ENCODE results near the gene EXOC2.
"Not testable (repeated sequence)": the region's sequence is repeated elsewhere in the genome, so short reads cannot be mapped to it uniquely, and the experiment has no call there.

EXOC2 gene

DNA sequence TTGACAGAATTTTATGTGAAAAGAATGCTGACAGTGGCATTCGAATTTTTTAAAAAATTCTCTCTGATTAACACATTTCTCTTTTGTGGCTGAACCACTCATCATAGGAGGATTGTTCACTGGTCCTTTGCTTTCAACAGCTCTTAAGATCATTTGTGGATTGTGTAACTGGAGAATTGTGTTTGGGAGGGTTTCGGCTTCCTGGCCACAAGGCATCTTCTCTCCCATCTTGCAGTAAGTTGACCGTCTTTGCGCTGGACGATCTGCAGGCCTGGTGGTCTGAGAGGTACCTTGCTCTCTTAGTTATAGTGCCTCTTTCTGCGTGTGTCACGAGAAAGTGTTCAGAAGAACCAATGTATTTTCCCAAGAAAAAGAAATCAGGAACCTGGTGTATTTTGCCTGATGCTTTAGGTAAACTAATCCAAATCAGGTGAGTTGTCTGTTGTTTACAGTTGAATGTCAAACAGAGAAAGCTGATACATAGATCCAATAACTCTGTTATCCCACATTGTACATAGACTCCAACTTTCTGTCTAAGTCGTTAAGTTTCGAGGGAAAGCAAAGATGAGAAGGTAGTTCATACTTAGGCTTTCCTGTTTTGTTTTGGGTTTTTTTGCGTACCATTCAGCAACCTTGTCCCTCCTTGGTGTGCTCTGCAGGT is 14.8 kb upstream of the EXOC2 start:
- Histone ChIP-seq H3K9ac (ENCODE audit: low read length) (no peak overlapping the region), H3K36me3 (ENCODE audit: control insufficient read depth, insufficient read depth, low read length) (no peaks in the 10 kb centered on the region), H3K27ac (ENCODE audit: low read depth, low read length) (no peak overlapping the region), H3K4me1 (ENCODE audit: control insufficient read depth, insufficient read depth, low read length) (peaks cover 28% of the 10 kb centered on the region), H3K9me3 (ENCODE audit: control insufficient read depth, insufficient read depth, low read depth, low read length) (no peaks in the 10 kb centered on the region), H3K27me3 (ENCODE audit: control insufficient read depth, insufficient read depth, low read length) (peaks cover 12% of the 10 kb centered on the region), H3K4me3 (ENCODE audit: low read depth, low read length) (no peak overlapping the region)

DNA sequence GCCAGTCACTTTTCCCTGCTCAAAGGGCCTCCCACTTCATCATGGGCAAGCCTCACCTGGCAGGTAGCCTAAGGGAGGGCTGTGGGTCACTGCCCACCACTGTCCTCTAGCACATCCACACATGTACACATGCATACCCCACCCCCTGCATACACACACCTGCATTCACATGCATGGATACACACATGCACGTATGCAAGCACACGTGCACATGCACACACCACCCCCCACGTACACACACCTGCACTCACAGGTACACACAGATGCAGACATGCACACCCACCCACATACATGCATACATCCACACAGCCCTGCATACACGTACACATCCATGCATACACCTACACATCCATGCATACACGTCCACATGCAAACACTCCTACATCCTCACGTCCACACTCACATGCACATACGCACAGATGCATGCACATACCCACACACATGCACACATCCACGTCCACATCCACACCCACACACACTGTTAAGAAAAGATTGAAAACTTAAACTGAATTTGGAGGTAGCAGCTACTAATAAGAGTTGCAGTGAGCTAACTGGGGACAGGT is 14.0 kb upstream of the EXOC2 start:
- Histone ChIP-seq H3K9me3 (ENCODE audit: control insufficient read depth, insufficient read depth, low read depth, low read length) (no peaks in the 10 kb centered on the region), H3K4me1 (ENCODE audit: control insufficient read depth, insufficient read depth, low read length) (peaks cover 32% of the 10 kb centered on the region), H3K9ac (ENCODE audit: low read length) (no peak overlapping the region), H3K27ac (ENCODE audit: low read depth, low read length) (no peak overlapping the region), H3K36me3 (ENCODE audit: control insufficient read depth, insufficient read depth, low read length) (no peaks in the 10 kb centered on the region), H3K27me3 (ENCODE audit: control insufficient read depth, insufficient read depth, low read length) (peaks cover 12% of the 10 kb centered on the region), H3K4me3 (ENCODE audit: low read depth, low read length) (no peak overlapping the region)

DNA sequence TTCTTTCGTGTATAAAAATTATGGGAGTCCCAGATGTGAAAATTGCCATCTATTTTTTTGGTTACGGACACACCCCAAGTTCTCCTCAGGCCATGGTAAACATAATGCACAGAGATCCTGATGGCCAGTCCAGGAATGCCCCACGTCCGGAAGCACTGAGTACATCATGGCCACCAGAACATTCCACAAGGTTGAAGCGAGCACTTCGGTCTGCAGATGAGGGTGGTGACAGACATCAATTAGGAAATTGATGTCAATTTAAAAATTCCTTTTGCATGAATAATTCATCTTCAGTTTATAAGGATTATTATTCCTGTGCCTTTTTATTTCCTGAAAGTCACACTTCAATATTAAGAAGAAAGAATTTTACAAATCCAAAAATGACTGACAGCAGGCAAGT is 13.2 kb upstream of the EXOC2 start:
- Histone ChIP-seq H3K9me3 (ENCODE audit: control insufficient read depth, insufficient read depth, low read depth, low read length) (no peaks in the 10 kb centered on the region), H3K4me3 (ENCODE audit: low read depth, low read length) (no peak overlapping the region), H3K36me3 (ENCODE audit: control insufficient read depth, insufficient read depth, low read length) (no peaks in the 10 kb centered on the region), H3K27ac (ENCODE audit: low read depth, low read length) (no peak overlapping the region), H3K9ac (ENCODE audit: low read length) (no peak overlapping the region), H3K4me1 (ENCODE audit: control insufficient read depth, insufficient read depth, low read length) (peaks cover 34% of the 10 kb centered on the region), H3K27me3 (ENCODE audit: control insufficient read depth, insufficient read depth, low read length) (peaks cover 6% of the 10 kb centered on the region; the same call in 1 of the 2 replicates)

DNA sequence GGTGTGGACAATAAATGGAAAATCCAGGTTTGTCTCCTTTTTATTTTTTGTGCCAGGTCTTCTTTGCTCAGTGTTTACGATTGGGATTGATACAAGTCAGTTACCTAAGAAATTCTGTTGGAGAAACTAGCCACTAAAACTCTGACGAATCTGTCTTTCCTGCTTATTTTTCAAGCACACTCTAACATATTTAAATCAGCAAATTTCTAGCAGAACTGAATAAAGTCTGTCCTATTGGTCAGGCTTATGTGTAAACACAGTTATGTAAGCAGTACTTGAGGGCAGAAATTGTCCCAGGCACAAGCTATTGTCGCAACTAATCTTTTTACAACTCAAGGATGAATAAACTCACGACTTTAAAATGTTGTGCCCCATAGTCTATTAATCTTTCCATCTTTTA is 12.1 kb upstream of the EXOC2 start:
- Histone ChIP-seq H3K27ac (ENCODE audit: low read depth, low read length) (no peak overlapping the region), H3K4me1 (ENCODE audit: control insufficient read depth, insufficient read depth, low read length) (peaks cover 34% of the 10 kb centered on the region), H3K9ac (ENCODE audit: low read length) (no peak overlapping the region), H3K36me3 (ENCODE audit: control insufficient read depth, insufficient read depth, low read length) (no peaks in the 10 kb centered on the region), H3K9me3 (ENCODE audit: control insufficient read depth, insufficient read depth, low read depth, low read length) (no peaks in the 10 kb centered on the region), H3K4me3 (ENCODE audit: low read depth, low read length) (no peak overlapping the region), H3K27me3 (ENCODE audit: control insufficient read depth, insufficient read depth, low read length) (no peaks in the 10 kb centered on the region)

DNA sequence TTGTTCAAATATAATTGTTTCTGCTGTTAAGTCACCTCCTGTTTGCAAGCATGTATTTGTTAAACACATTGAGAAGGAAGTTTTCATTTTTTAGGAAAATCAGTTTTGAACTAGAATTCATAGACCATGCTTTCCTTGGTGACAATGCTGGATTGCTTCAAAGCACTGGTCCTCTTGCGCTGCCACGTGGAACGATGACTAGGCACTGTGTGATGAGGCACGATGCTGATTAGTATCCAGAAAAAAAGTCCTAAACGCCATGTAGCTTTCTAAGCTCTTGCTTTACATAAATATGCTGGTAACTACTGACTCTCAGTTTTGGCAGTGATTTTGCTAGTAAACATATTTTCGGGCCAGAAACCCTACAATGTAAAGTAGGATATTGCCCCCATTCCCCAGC is 11.1 kb upstream of the EXOC2 start:
- H3K27ac ChIP-seq (ENCODE audit: low read depth, low read length), result no peak overlapping the region
- peaks cover 34% of the 10 kb centered on the region for H3K4me1 ChIP-seq (ENCODE audit: control insufficient read depth, insufficient read depth, low read length)
- H3K9me3 ChIP-seq (ENCODE audit: control insufficient read depth, insufficient read depth, low read depth, low read length), result no peaks in the 10 kb centered on the region
- no peak overlapping the region for H3K4me3 ChIP-seq (ENCODE audit: low read depth, low read length)
- no peak overlapping the region for H3K9ac ChIP-seq (ENCODE audit: low read length)
- H3K27me3 ChIP-seq (ENCODE audit: control insufficient read depth, insufficient read depth, low read length), result no peaks in the 10 kb centered on the region
- H3K36me3 ChIP-seq (ENCODE audit: control insufficient read depth, insufficient read depth, low read length), result no peaks in the 10 kb centered on the region

DNA sequence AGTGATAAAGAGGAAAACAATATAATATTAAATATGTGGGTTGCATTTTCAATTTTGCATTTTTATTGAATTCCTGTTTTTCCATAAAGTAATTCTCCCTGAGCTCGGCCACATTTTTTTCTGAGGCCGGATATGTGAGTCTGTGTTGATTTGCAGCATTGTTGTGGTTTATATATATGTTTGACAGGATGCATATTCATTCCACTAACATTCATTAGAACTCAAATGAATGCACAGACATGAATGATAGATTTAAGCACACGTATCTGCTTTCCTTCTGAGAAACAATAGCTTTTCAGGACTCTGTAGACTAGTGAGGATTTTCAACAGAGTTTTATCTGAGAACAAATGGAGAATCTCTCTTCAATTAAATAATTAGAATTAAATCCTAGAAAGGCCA is 10.6 kb upstream of the EXOC2 start:
- no peak overlapping the region for H3K27ac ChIP-seq (ENCODE audit: low read depth, low read length)
- peaks cover 34% of the 10 kb centered on the region for H3K4me1 ChIP-seq (ENCODE audit: control insufficient read depth, insufficient read depth, low read length)
- no peak overlapping the region for H3K4me3 ChIP-seq (ENCODE audit: low read depth, low read length)
- no peaks in the 10 kb centered on the region for H3K9me3 ChIP-seq (ENCODE audit: control insufficient read depth, insufficient read depth, low read depth, low read length)
- no peaks in the 10 kb centered on the region for H3K36me3 ChIP-seq (ENCODE audit: control insufficient read depth, insufficient read depth, low read length)
- no peak overlapping the region for H3K9ac ChIP-seq (ENCODE audit: low read length)
- no peaks in the 10 kb centered on the region for H3K27me3 ChIP-seq (ENCODE audit: control insufficient read depth, insufficient read depth, low read length)

DNA sequence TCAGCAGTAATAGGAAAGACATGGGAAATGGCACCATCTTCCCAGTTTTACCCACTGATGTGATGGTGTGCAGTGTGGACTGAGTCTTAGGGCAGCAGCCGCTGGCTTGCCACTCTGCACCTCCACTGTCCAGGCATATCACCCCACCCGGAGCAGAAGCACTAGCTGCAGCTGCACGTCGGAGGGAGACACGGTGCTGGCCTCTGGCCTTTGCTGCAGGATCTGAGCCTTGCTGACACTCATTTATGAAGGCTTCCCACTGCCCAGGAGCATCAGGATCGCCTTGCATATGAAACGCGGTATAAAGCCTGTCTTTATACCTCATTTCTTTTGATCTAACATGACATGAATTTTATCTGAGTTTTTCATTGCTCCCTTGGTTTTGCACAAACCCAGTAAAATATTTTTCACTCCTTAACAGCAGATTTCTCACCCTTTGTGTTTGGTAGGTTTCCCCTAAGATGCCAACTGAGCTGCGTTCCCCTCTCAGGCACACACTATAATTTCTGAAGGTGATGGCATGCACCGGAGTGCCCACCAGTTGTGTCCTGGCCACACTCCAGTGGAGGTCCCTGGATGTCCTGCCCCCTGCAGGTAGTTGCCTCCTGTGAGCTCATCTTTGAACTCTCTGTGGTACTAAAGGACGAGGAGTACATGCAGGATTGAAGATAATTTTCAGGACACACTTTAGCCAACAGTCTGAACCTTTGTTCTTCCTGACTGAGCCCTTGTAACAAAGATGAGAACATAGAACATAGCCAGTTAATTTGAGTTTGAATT is 9.0 kb upstream of the EXOC2 start:
- no peaks in the 10 kb centered on the region for H3K27me3 ChIP-seq (ENCODE audit: control insufficient read depth, insufficient read depth, low read length)
- H3K36me3 ChIP-seq (ENCODE audit: control insufficient read depth, insufficient read depth, low read length), result no peaks in the 10 kb centered on the region
- no peaks in the 10 kb centered on the region for H3K9me3 ChIP-seq (ENCODE audit: control insufficient read depth, insufficient read depth, low read depth, low read length)
- no peak overlapping the region for H3K4me3 ChIP-seq (ENCODE audit: low read depth, low read length)
- H3K4me1 ChIP-seq (ENCODE audit: control insufficient read depth, insufficient read depth, low read length), result peaks cover 20% of the 10 kb centered on the region
- no peak overlapping the region for H3K9ac ChIP-seq (ENCODE audit: low read length)
- no peak overlapping the region for H3K27ac ChIP-seq (ENCODE audit: low read depth, low read length)

DNA sequence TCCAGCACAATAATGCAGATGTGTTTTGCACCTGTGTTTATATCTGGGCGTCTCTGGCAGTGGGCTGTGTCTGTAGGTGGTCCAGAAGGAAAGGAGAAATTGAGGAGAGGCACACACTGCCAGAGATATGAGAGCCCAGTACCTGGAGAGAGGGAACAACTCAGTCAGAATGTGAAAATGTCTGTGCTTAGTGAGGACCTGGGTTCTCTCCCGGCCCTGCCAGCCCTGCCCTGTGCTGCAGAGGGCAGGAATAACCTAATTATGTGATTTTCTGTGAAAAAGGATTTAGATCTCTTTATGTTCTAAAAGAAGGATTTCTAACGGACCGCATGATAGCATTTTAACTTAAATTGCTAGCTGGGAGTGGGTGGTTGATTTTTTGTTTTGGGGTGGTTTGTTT is 8.3 kb upstream of the EXOC2 start:
- Histone ChIP-seq H3K27ac (ENCODE audit: low read depth, low read length) (no peak overlapping the region), H3K27me3 (ENCODE audit: control insufficient read depth, insufficient read depth, low read length) (no peaks in the 10 kb centered on the region), H3K9me3 (ENCODE audit: control insufficient read depth, insufficient read depth, low read depth, low read length) (no peaks in the 10 kb centered on the region), H3K4me1 (ENCODE audit: control insufficient read depth, insufficient read depth, low read length) (peaks cover 18% of the 10 kb centered on the region), H3K4me3 (ENCODE audit: low read depth, low read length) (no peak overlapping the region), H3K9ac (ENCODE audit: low read length) (no peak overlapping the region), H3K36me3 (ENCODE audit: control insufficient read depth, insufficient read depth, low read length) (no peaks in the 10 kb centered on the region)

DNA sequence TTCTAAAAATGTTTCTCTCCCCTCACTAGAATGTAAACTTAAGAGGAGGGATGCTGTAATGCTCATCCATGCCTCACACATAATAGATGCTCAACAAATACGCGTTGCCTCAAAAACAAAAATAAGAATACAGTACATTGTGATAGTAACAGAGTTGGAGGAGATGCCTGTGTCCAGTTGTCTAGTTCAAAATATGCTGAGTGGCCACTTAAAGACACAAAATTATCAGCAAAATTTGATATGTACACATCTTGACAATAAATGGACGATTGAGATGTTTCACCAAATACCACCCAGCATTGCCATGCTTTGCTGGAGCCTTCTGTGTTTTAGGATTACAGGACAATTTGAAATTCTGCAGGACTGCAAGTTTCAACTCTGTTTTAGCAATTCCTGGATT is 7.6 kb upstream of the EXOC2 start:
- Histone ChIP-seq H3K27me3 (ENCODE audit: control insufficient read depth, insufficient read depth, low read length) (no peaks in the 10 kb centered on the region), H3K4me3 (ENCODE audit: low read depth, low read length) (no peak overlapping the region), H3K36me3 (ENCODE audit: control insufficient read depth, insufficient read depth, low read length) (no peaks in the 10 kb centered on the region), H3K9me3 (ENCODE audit: control insufficient read depth, insufficient read depth, low read depth, low read length) (no peaks in the 10 kb centered on the region), H3K4me1 (ENCODE audit: control insufficient read depth, insufficient read depth, low read length) (peaks cover 18% of the 10 kb centered on the region), H3K9ac (ENCODE audit: low read length) (no peak overlapping the region), H3K27ac (ENCODE audit: low read depth, low read length) (no peak overlapping the region)

DNA sequence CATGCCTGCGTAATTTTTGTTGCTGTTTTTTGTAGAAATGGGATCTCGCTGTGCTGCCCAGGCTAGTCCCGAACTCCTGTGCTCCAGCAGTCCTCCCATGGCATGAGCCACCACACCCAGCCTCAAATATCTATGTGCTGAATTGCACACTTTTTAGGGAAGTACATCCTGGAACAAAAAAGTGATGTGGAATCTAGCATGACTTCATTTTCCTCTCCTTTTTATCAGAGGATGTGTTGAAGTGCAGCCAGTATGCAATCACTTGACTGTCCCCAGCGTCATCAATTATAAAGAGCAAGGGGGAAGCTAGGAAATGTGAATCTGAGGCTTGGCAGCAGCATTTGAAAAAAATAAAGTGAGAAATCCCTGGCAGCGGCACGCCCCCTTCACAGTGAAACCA is 6.4 kb upstream of the EXOC2 start:
- Histone ChIP-seq H3K9ac (ENCODE audit: low read length) (no peak overlapping the region), H3K36me3 (ENCODE audit: control insufficient read depth, insufficient read depth, low read length) (no peaks in the 10 kb centered on the region), H3K4me3 (ENCODE audit: low read depth, low read length) (no peak overlapping the region), H3K27me3 (ENCODE audit: control insufficient read depth, insufficient read depth, low read length) (no peaks in the 10 kb centered on the region), H3K4me1 (ENCODE audit: control insufficient read depth, insufficient read depth, low read length) (peaks cover 18% of the 10 kb centered on the region), H3K9me3 (ENCODE audit: control insufficient read depth, insufficient read depth, low read depth, low read length) (no peaks in the 10 kb centered on the region), H3K27ac (ENCODE audit: low read depth, low read length) (no peak overlapping the region)

DNA sequence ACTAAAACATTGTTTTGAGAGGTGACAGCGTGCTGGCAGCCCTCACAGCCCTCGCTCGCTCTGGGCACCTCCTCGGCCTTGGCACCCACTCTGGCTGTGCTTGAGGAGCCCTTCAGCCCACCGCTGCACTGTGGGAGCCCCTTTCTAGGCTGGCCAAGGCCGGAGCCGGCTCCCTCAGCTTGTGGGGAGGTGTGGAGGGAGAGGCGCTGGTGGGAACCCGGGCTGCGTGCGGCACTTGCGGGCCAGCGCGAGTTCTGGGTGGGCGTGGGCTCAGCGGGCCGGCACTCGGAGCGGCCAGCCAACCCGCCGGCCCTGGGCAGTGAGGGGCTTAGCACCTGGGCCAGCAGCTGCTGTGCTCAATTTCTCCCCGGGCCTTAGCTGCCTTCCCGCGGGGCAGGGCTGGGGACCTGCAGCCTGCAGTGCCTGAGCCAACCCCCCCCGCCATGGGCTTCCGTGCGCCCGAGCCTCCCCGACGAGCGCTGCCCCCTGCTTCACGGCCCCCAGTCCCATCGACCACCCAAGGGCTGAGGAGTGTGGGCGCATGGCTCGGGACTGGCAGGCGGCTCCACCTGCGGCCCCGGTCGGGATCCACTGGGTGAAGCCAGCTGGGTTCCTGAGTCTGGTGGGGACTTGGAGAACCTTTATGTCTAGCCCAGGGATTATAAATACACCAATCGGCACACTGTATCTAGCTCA is 1.6 kb upstream of the EXOC2 start:
- not testable (repeated sequence) for H3K27ac ChIP-seq (ENCODE audit: low read depth, low read length); H3K27me3 ChIP-seq (ENCODE audit: control insufficient read depth, insufficient read depth, low read length); H3K9me3 ChIP-seq (ENCODE audit: control insufficient read depth, insufficient read depth, low read depth, low read length); H3K4me3 ChIP-seq (ENCODE audit: low read depth, low read length); H3K4me1 ChIP-seq (ENCODE audit: control insufficient read depth, insufficient read depth, low read length); H3K9ac ChIP-seq (ENCODE audit: low read length); H3K36me3 ChIP-seq (ENCODE audit: control insufficient read depth, insufficient read depth, low read length)

All from HUES6 (cell line).